Measurements from ENCODE around the gene BTF3L4.

BTF3L4 gene

GRCh38 chr1:52123622-52124021 is 67.5 kb downstream of the BTF3L4 start:
- DNase-seq (ENCODE audit: low spot score) = no peak

- DNase-seq (ENCODE audit: low spot score) = no peak
Measured at GRCh38 chr1:52125736-52126359, 69.8 kb downstream of the BTF3L4 start.

- peak; percentile 37 for DNase-seq (ENCODE audit: low spot score)
Measured at GRCh38 chr1:52127181-52128180, 71.4 kb downstream of the BTF3L4 start.

DNA sequence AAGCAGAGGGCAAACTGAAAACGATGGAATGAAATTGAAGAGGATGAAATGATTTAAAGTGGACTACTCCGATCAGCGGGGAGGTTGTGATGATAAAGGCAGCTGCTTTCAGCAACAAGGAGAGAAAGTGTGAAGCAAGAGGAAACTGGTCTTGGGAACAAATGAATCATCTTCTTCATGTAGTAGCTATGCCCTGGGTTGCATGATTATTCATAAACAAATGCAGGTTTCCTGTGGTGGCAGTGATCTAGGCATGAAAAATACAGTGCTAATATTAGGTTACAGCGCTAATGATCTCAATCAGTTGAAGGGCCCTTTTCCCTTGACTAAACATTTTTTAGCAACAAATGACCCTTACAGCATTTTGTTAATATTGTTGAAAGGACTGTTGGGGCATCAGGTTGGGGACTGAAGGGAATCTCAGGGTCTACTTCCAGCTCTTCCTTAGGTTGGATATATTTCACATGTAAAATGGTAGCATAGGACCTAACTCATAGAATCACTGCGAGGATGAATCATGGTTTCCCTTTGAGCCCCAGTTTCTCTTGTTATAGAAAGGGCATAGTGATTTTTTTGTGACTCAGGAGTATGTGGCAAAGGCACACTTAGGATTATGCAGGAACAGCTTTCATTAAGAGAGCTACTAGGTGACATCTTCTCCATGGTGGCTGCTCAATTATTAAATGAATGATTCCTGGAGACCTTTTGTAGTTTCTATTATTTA is 83.9 kb downstream of the BTF3L4 start:
- DNase-seq (ENCODE audit: low spot score) = no peak

Measured in globus pallidus (tissue), 1 donor.